HepG2 (cell line): ENCODE data around the gene TNP2. TPM values are rescaled to one million over a fixed set of nuclear protein-coding genes. Genes with fewer than 3 reads are reported as not detected.

Experiments
- ARNT2 ChIP-seq: sonication (generic); formaldehyde crosslinking; IDR thresholded peaks from 2 replicates; pipeline ENCODE4 v1.8.0; 2022; ENCODE audit warnings: mild to moderate bottlenecking, low read depth, missing genetic modification reagents, moderate library complexity
- BATF2 ChIP-seq: sonication (generic); formaldehyde crosslinking; IDR thresholded peaks from 2 replicates; pipeline ENCODE4 v1.8.0; 2022; ENCODE audit warnings: mild to moderate bottlenecking, missing genetic modification reagents, moderate library complexity
- GABPB1 ChIP-seq: IDR thresholded peaks from 2 replicates; pipeline ENCODE4 v1.6.1; 2016; ENCODE audit warnings: mild to moderate bottlenecking, missing genetic modification reagents, moderate library complexity, missing compliant biosample characterization
- HMGXB4 ChIP-seq, 2 experiments: sonication (generic) in 1 of 2; formaldehyde crosslinking in 1 of 2; IDR thresholded peaks; 2 replicates each; pipeline versions ENCODE4 v1.4.0 to v1.6.1; 2018 to 2020; ENCODE audit warnings: missing genetic modification reagents in 2 of 2, borderline replicate concordance in 1 of 2, low read depth in 1 of 2, mild to moderate bottlenecking in 1 of 2, missing biosample characterization in 1 of 2
- HNRNPLL ChIP-seq: fragments of 200-400 bp; formaldehyde crosslinking; IDR thresholded peaks from 2 replicates; pipeline ENCODE4 v1.6.1; 2017; ENCODE audit warnings: mild to moderate bottlenecking, low read depth, low read length; ENCODE audit not compliant: poor library complexity, severe bottlenecking
- NONO ChIP-seq, 2 experiments: fragments of 450-650 bp in 1 of 2; sonication (generic) in 1 of 2; formaldehyde crosslinking in 1 of 2; IDR thresholded peaks in 1 of 2; conservative IDR thresholded peaks in 1 of 2; 2 replicates each; pipeline versions ENCODE4 v1.6.1 to v1.8.0; 2017 to 2022; ENCODE audit warnings: mild to moderate bottlenecking in 1 of 2, missing genetic modification reagents in 1 of 2, moderate library complexity in 1 of 2
- RBAK ChIP-seq: sonication (generic); formaldehyde crosslinking; IDR thresholded peaks from 2 replicates; pipeline ENCODE4 v1.5.1; 2020; ENCODE audit warnings: mild to moderate bottlenecking, missing genetic modification reagents
- SAP130 ChIP-seq: IDR thresholded peaks from 2 replicates; pipeline ENCODE4 v1.6.1; 2016; ENCODE audit warnings: low read depth
- SMYD3 ChIP-seq: sonication (generic); formaldehyde crosslinking; IDR thresholded peaks from 2 replicates; pipeline ENCODE4 v1.8.1; 2023; ENCODE audit warnings: mild to moderate bottlenecking, missing genetic modification reagents
- SRSF1 ChIP-seq: fragments of 200-400 bp; formaldehyde crosslinking; optimal IDR thresholded peaks from 2 replicates; pipeline ENCODE3; 2017; ENCODE audit warnings: mild to moderate bottlenecking, low read depth, low read length, moderate library complexity
- STAT5B ChIP-seq: sonication (generic); formaldehyde crosslinking; IDR thresholded peaks from 2 replicates; pipeline ENCODE4 v1.4.0; 2020; ENCODE audit warnings: missing genetic modification reagents
- THAP11 ChIP-seq: IDR thresholded peaks from 2 replicates; pipeline ENCODE4 v1.6.1; 2016; ENCODE audit warnings: missing biosample characterization, missing genetic modification reagents
- XRCC5 ChIP-seq: fragments of 200-400 bp; formaldehyde crosslinking; optimal IDR thresholded peaks from 2 replicates; pipeline ENCODE3; 2017; ENCODE audit warnings: mild to moderate bottlenecking, low read length
- ZNF296 ChIP-seq: sonication (generic); formaldehyde crosslinking; conservative IDR thresholded peaks from 2 replicates; pipeline ENCODE4 v1.5.0; 2020; ENCODE audit warnings: mild to moderate bottlenecking, missing genetic modification reagents
- ZNF383 ChIP-seq: sonication (generic); formaldehyde crosslinking; IDR thresholded peaks from 2 replicates; pipeline ENCODE4 v1.4.0; 2020; ENCODE audit warnings: missing genetic modification reagents, mild to moderate bottlenecking, borderline replicate concordance
- ZNF577 ChIP-seq: sonication (generic); formaldehyde crosslinking; IDR thresholded peaks from 2 replicates; pipeline ENCODE4 v1.4.0; 2020; ENCODE audit warnings: mild to moderate bottlenecking, low read depth, missing genetic modification reagents, borderline replicate concordance
- polyA plus RNA-seq, 8 experiments: library from polyadenylated mRNA; depleted of rRNA in 3 of 8; stranded (reverse) in 7 of 8; unstranded in 1 of 8; fragments of >200 nt; fragmentation: Illumina TruSeq in 4 of 8; extraction: Trizol in 4 of 8; gene quantifications; 2 replicates each; pipeline versions ENCODE4 v1.2.1 to v1.2.3, GENCODE V29; 2011 to 2016; ENCODE audit warnings: low read depth in 4 of 8, missing spikeins in 1 of 8, mixed read lengths in 1 of 8; ENCODE audit not compliant: insufficient read depth in 1 of 8
- total RNA-seq, 5 experiments: library from RNA; depleted of rRNA; stranded (reverse); fragments of >200 nt; fragmentation: Illumina TruSeq; extraction: Trizol; gene quantifications; 2 replicates each; pipeline ENCODE4 v1.2.3, GENCODE V29; 2016; ENCODE audit warnings: low read depth in 1 of 5
- TF ChIP-seq, protein P1 (sequence below): sonication (generic); formaldehyde crosslinking; IDR thresholded peaks from 2 replicates; pipeline ENCODE4 v1.5.1; 2020; ENCODE audit warnings: missing genetic modification reagents, mild to moderate bottlenecking, borderline replicate concordance
- TF ChIP-seq, protein P2 (sequence below): IDR thresholded peaks from 2 replicates; pipeline ENCODE4 v1.6.1; 2016; ENCODE audit warnings: missing compliant biosample characterization, missing genetic modification reagents, borderline replicate concordance
- TF ChIP-seq, protein P3 (sequence below): sonication (generic); formaldehyde crosslinking; IDR thresholded peaks from 2 replicates; pipeline ENCODE4 v1.5.1; 2020; ENCODE audit warnings: missing genetic modification reagents, mild to moderate bottlenecking, borderline replicate concordance

Gene TNP2
- total and polyA plus RNA-seq, 2 of the 13 experiments (the other 11 are each of a cell fraction or from before 2014, with no cell fraction given): not detected

DNA sequence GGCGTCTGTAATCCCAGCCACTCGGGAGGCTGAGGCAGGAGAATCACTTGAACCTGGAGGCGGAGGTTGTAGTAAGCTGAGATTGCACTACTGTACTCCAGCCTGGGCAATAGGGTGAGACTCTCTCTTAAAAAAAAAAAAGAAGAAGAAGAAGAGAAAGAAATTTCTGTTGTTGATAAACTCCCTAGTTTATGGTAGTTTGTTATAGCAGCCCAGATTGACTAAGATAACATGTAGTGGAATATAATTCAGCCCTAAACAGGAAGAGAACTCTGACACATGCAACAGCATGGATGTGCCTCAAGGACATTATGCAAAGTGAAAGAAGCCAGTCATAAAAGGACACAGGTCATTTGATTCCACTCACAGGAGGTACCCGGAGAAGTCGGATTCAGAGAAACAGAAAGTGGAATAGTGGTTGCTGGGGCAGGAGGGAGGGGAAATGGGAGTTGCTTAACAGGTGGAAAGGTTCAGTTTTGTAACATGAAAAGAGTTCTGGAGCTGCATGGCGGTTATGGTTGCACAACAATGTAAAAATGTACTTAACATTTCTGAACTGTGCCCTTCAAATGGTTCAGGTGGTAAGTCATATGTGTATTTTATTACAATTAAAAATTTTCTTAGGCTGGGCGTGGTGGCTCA, 38.0 kb upstream of the TNP2 start (continued):
- TF ChIP-seq, protein P1, sequence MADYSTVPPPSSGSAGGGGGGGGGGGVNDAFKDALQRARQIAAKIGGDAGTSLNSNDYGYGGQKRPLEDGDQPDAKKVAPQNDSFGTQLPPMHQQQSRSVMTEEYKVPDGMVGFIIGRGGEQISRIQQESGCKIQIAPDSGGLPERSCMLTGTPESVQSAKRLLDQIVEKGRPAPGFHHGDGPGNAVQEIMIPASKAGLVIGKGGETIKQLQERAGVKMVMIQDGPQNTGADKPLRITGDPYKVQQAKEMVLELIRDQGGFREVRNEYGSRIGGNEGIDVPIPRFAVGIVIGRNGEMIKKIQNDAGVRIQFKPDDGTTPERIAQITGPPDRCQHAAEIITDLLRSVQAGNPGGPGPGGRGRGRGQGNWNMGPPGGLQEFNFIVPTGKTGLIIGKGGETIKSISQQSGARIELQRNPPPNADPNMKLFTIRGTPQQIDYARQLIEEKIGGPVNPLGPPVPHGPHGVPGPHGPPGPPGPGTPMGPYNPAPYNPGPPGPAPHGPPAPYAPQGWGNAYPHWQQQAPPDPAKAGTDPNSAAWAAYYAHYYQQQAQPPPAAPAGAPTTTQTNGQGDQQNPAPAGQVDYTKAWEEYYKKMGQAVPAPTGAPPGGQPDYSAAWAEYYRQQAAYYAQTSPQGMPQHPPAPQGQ: no peak
- TF ChIP-seq HMGXB4 (CRISPR knock-in tag; IDR thresholded peaks at IDR 0.05; ENCODE audit: borderline replicate concordance in 1 of 2, low read depth in 1 of 2) (peak in 1 of 2 experiments; percentile 46; a peak in 2 of 4 replicates), SRSF1 (no peak), BATF2 (CRISPR knock-in tag) (no peak), HNRNPLL (no peak), ARNT2 (no peak), THAP11 (peak; percentile 79), STAT5B (CRISPR knock-in tag) (no peak), ZNF383 (CRISPR knock-in tag) (no peak), SMYD3 (CRISPR knock-in tag) (0 out of 2 replicates have a peak, but pooled peaks have one; percentile 47), RBAK (CRISPR knock-in tag) (peak; percentile 82), ZNF577 (no peak), SAP130 (CRISPR knock-in tag) (peak; percentile 88), GABPB1 (CRISPR knock-in tag) (no peak), XRCC5 (no peak), ZNF296 (CRISPR knock-in tag) (no peak), NONO (IDR thresholded peaks at IDR 0.05) (no peak), NONO (CRISPR knock-in tag; conservative IDR thresholded peaks at IDR 0.05) (peak; percentile 69)
- TF ChIP-seq, protein P2, sequence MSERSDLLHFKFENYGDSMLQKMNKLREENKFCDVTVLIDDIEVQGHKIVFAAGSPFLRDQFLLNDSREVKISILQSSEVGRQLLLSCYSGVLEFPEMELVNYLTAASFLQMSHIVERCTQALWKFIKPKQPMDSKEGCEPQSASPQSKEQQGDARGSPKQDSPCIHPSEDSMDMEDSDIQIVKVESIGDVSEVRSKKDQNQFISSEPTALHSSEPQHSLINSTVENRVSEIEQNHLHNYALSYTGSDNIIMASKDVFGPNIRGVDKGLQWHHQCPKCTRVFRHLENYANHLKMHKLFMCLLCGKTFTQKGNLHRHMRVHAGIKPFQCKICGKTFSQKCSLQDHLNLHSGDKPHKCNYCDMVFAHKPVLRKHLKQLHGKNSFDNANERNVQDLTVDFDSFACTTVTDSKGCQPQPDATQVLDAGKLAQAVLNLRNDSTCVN (CRISPR knock-in tag): peak; percentile 62; the same call in 1 of the 2 replicates
- TF ChIP-seq, protein P3, sequence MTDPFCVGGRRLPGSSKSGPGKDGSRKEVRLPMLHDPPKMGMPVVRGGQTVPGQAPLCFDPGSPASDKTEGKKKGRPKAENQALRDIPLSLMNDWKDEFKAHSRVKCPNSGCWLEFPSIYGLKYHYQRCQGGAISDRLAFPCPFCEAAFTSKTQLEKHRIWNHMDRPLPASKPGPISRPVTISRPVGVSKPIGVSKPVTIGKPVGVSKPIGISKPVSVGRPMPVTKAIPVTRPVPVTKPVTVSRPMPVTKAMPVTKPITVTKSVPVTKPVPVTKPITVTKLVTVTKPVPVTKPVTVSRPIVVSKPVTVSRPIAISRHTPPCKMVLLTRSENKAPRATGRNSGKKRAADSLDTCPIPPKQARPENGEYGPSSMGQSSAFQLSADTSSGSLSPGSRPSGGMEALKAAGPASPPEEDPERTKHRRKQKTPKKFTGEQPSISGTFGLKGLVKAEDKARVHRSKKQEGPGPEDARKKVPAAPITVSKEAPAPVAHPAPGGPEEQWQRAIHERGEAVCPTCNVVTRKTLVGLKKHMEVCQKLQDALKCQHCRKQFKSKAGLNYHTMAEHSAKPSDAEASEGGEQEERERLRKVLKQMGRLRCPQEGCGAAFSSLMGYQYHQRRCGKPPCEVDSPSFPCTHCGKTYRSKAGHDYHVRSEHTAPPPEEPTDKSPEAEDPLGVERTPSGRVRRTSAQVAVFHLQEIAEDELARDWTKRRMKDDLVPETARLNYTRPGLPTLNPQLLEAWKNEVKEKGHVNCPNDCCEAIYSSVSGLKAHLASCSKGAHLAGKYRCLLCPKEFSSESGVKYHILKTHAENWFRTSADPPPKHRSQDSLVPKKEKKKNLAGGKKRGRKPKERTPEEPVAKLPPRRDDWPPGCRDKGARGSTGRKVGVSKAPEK (CRISPR knock-in tag): no peak
